HepG2 (cell line): ENCODE results near the gene CHADL. TPM values are rescaled to one million over a fixed set of nuclear protein-coding genes. Genes with fewer than 3 reads are reported as not detected.
A peak's percentile ranks its signal among the peaks of the same experiment; 100 is the strongest.

ENCODE experiments used
- AFF4 ChIP-seq: sonication (generic); formaldehyde crosslinking; IDR thresholded peaks from 2 replicates; pipeline ENCODE4 v1.4.0; 2020; ENCODE audit warnings: missing genetic modification reagents
- ARHGAP35 ChIP-seq: sonication (generic); formaldehyde crosslinking; IDR thresholded peaks from 2 replicates; pipeline ENCODE4 v1.9.0; 2022; ENCODE audit warnings: mild to moderate bottlenecking, inconsistent platforms, moderate library complexity, missing genetic modification reagents, borderline replicate concordance
- BRD4 ChIP-seq: sonication (generic); formaldehyde crosslinking; IDR thresholded peaks from 2 replicates; pipeline ENCODE4 v1.4.0; 2020; ENCODE audit warnings: missing genetic modification reagents
- BRF2 ChIP-seq: sonication (generic); formaldehyde crosslinking; IDR thresholded peaks from 2 replicates; pipeline ENCODE4 v1.8.1; 2022; ENCODE audit warnings: mild to moderate bottlenecking, missing genetic modification reagents
- CEBPB ChIP-seq: IDR thresholded peaks from 2 replicates; pipeline ENCODE4 v1.6.1; 2011; ENCODE audit warnings: low read depth, low read length, improper control_type of control experiment, borderline replicate concordance
- ELF4 ChIP-seq: sonication (generic); formaldehyde crosslinking; IDR thresholded peaks from 2 replicates; pipeline ENCODE4 v1.5.0; 2020; ENCODE audit warnings: missing genetic modification reagents, mild to moderate bottlenecking, moderate library complexity, borderline replicate concordance
- GZF1 ChIP-seq: sonication (generic); formaldehyde crosslinking; IDR thresholded peaks from 2 replicates; pipeline ENCODE4 v1.5.1; 2020; ENCODE audit warnings: mild to moderate bottlenecking, missing genetic modification reagents
- MTF1 ChIP-seq: sonication (generic); formaldehyde crosslinking; IDR thresholded peaks from 2 replicates; pipeline ENCODE4 v1.5.0; 2020; ENCODE audit warnings: missing genetic modification reagents
- MYPOP ChIP-seq: sonication (generic); formaldehyde crosslinking; IDR thresholded peaks from 2 replicates; pipeline ENCODE4 v1.8.1; 2023; ENCODE audit warnings: mild to moderate bottlenecking, moderate library complexity, missing genetic modification reagents
- PTBP1 ChIP-seq: fragments of 200-400 bp; formaldehyde crosslinking; IDR thresholded peaks from 2 replicates; pipeline ENCODE4 v1.6.1; 2018; ENCODE audit warnings: low read length, low read depth; ENCODE audit not compliant: poor library complexity, severe bottlenecking
- SMARCC2 ChIP-seq: fragments of 450-650 bp; IDR thresholded peaks from 2 replicates; pipeline ENCODE4 v1.6.1; 2017; ENCODE audit warnings: antibody characterized with exemption, mild to moderate bottlenecking
- STAG1 ChIP-seq: sonication (generic); formaldehyde crosslinking; IDR thresholded peaks from 2 replicates; pipeline ENCODE4 v1.4.0; 2020; ENCODE audit warnings: missing genetic modification reagents
- ZBTB20 ChIP-seq: sonication (generic); formaldehyde crosslinking; IDR thresholded peaks from 2 replicates; pipeline ENCODE4 v1.8.1; 2023; ENCODE audit warnings: missing genetic modification reagents, low read depth, mild to moderate bottlenecking, borderline replicate concordance
- ZNF121 ChIP-seq: sonication (generic); formaldehyde crosslinking; IDR thresholded peaks from 2 replicates; pipeline ENCODE4 v1.5.0; 2020; ENCODE audit warnings: mild to moderate bottlenecking, missing genetic modification reagents
- ZNF276 ChIP-seq: sonication (generic); formaldehyde crosslinking; IDR thresholded peaks from 2 replicates; pipeline ENCODE4 v1.4.0; 2020; ENCODE audit warnings: mild to moderate bottlenecking, low read depth, missing genetic modification reagents
- ZNF543 ChIP-seq: sonication (generic); formaldehyde crosslinking; IDR thresholded peaks from 2 replicates; pipeline ENCODE4 v1.4.0; 2020; ENCODE audit warnings: mild to moderate bottlenecking, missing genetic modification reagents
- ZNF580 ChIP-seq: IDR thresholded peaks from 2 replicates; pipeline ENCODE4 v1.6.1; 2016; ENCODE audit warnings: low read depth, borderline replicate concordance
- ZNF83 ChIP-seq: sonication (generic); formaldehyde crosslinking; IDR thresholded peaks from 2 replicates; pipeline ENCODE4 v1.4.0; 2020; ENCODE audit warnings: missing genetic modification reagents, mild to moderate bottlenecking, borderline replicate concordance
- polyA plus RNA-seq, 8 experiments: library from polyadenylated mRNA; depleted of rRNA in 3 of 8; stranded (reverse) in 7 of 8; unstranded in 1 of 8; fragments of >200 nt; fragmentation: Illumina TruSeq in 4 of 8; extraction: Trizol in 4 of 8; gene quantifications; 2 replicates each; pipeline versions ENCODE4 v1.2.1 to v1.2.3, GENCODE V29; 2011 to 2016; ENCODE audit warnings: low read depth in 4 of 8, missing spikeins in 1 of 8, mixed read lengths in 1 of 8; ENCODE audit not compliant: insufficient read depth in 1 of 8
- total RNA-seq, 5 experiments: library from RNA; depleted of rRNA; stranded (reverse); fragments of >200 nt; fragmentation: Illumina TruSeq; extraction: Trizol; gene quantifications; 2 replicates each; pipeline ENCODE4 v1.2.3, GENCODE V29; 2016; ENCODE audit warnings: low read depth in 1 of 5

CHADL gene
- total and polyA plus RNA-seq, 2 of the 13 experiments (the other 11 are each of a cell fraction or from before 2014, with no cell fraction given), result 2.8 to 8.1 TPM

GRCh38 chr22:41197038-41197972 is 43.4 kb downstream of the CHADL start (continued):
- no peak for TF ChIP-seq ZNF580 (CRISPR knock-in tag)
- TF ChIP-seq PTBP1, result no peak
- TF ChIP-seq CEBPB, result no peak
- no peak for TF ChIP-seq ARHGAP35 (CRISPR knock-in tag)
- no peak for TF ChIP-seq ZNF83 (CRISPR knock-in tag)
- no peak for TF ChIP-seq STAG1 (CRISPR knock-in tag)
- TF ChIP-seq ELF4 (CRISPR knock-in tag), result no peak
- peak; percentile 30; the same call in 1 of the 2 replicates for TF ChIP-seq ZNF543 (CRISPR knock-in tag)
- TF ChIP-seq GZF1 (CRISPR knock-in tag), result no peak
- no peak for TF ChIP-seq SMARCC2
- no peak for TF ChIP-seq BRD4 (CRISPR knock-in tag)
- no peak for TF ChIP-seq ZBTB20 (CRISPR knock-in tag)
- no peak for TF ChIP-seq ZNF276 (CRISPR knock-in tag)
- no peak for TF ChIP-seq BRF2 (CRISPR knock-in tag)
- no peak for TF ChIP-seq ZNF121 (CRISPR knock-in tag)
- TF ChIP-seq MYPOP (CRISPR knock-in tag), result peak; percentile 75; the same call in 1 of the 2 replicates
- TF ChIP-seq AFF4 (CRISPR knock-in tag), result no peak
- TF ChIP-seq MTF1 (CRISPR knock-in tag), result no peak
